ENCODE results near the gene CISD1.

DNA sequence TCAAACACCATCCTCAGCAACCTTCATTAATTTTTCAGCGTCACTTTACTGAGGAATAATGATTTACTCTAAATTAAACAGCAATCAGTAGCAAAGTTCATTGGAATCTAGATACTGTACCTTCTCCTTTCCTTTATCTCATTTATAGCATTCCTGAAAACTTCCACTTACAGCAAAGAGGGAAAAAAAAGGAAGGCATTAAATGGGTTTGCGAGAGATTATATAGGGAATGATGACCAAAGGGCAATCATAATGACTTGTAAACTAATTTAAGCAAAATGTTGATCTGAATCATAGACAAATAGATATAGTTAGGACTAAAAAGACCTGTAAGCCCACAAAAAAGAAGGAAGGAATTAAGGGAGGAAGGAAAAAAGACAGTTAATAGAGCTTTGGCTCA, 43.3 kb upstream of the CISD1 start:
- TF ChIP-seq POLR2A (IDR thresholded peaks at IDR 0.05): no peak
- no peak for TF ChIP-seq CTCF (IDR thresholded peaks at IDR 0.05)
- TF ChIP-seq POLR2AphosphoS5 (IDR thresholded peaks at IDR 0.05): no peak
